Measurements from ENCODE around the gene RAC2. TPM values are rescaled to one million over a fixed set of nuclear protein-coding genes. Genes with fewer than 3 reads are reported as not detected.

Gene RAC2
- total RNA-seq, 1 donor from 2014 or later = 11.5 TPM

DNA sequence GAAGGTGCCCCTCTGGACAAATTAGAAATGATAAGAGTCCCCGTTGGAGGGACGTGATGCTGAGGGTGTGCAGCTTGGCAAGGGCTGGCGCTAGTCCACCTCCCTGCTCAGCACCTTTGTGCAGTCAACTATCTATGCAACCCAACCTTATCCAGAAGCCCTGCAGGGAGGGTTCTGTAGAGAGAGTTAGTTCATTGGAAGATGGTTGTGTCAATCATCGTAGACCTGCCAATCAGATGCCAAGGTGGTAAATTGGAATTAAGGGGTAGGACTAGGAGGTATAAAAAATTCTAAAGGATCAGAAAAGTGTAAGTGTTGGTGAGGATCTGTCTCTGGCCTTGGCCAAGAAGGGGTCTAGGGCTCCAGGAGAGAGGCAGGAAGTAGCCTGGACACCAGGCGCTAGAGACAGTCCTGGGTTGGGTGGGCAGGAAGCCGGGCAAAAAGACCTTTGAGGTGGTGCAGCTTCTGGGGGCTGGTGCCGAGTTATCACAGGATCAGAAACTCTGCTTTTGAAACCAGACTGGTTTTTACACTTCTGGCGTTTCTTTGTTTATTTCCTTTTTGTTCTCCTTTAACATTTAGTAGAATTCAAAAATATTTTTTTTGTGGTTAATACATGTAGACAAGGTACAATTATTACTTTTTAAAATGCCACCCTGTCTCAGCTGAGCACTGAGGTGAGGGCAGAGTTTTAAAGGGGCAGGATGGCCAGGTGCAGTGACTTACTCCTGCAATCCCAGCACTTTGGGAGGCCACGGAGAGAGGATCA, 57.7 kb downstream of the RAC2 start:
- H3K36me3 ChIP-seq = peaks cover 0 to 5% of the 10 kb centered on the region in 2 donors
- no peaks in the 10 kb centered on the region for H3K9me3 ChIP-seq
- H3K4me1 ChIP-seq = peaks cover 6 to 20% of the 10 kb centered on the region in 2 donors
- peak overlapping the region in 1 of 2 donors; percentile 42 for H3K4me3 ChIP-seq
- no peak for DNase-seq (ENCODE audit: low spot score in 2 of 2)
- intact Hi-C loops (cut with DNase I) = no loop called here
- no peak for TF ChIP-seq CTCF (IDR thresholded peaks at IDR 0.05)
- H3K27me3 ChIP-seq = no peaks in the 10 kb centered on the region
- peak overlapping the region; percentile 61 to 82 for H3K27ac ChIP-seq

DNA sequence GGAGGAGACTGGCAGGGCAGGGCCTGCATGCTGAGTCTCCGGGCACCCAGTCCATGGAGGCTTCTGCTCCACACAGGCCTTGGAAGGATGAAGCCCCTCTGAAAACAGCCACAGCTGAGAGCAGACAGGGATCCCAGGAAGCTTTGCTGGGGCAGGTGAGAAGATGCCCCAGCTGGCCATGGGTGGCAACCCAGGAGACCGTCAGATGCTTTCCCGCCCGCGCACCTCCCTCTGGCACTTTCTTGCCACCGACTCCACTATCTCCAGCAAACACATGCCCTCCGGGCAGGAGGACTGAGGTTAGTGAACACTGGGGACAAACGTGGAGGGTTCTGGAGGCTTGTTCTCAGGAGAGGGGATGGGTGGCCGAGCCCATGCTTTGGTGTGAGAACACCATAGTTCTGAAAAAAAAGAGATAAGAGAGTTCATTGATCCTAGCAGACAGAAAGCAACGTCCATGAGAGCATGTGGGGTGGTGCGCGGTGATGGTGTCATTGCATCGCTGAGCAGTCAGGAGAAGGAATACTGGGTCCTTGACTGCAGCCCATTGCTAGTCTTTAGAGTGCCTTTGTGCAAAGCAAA, 58.3 kb downstream of the RAC2 start:
- no peak overlapping the region for H3K4me3 ChIP-seq
- H3K27me3 ChIP-seq = no peaks in the 10 kb centered on the region
- H3K27ac ChIP-seq = no peak overlapping the region
- TF ChIP-seq CTCF (IDR thresholded peaks at IDR 0.05) = no peak
- peaks cover 0 to 5% of the 10 kb centered on the region in 2 donors for H3K36me3 ChIP-seq
- H3K9me3 ChIP-seq = no peaks in the 10 kb centered on the region
- intact Hi-C loops (cut with DNase I) = no loop called here
- DNase-seq (ENCODE audit: low spot score in 2 of 2) = no peak
- H3K4me1 ChIP-seq = peaks cover 6 to 20% of the 10 kb centered on the region in 2 donors

GRCh38 chr22:37184816-37185541, 59.1 kb downstream of the RAC2 start:
- Histone ChIP-seq H3K36me3 (peaks cover 0 to 5% of the 10 kb centered on the region in 2 donors), H3K9me3 (no peaks in the 10 kb centered on the region), H3K4me3 (no peak overlapping the region), H3K4me1 (peaks cover 6 to 20% of the 10 kb centered on the region in 2 donors), H3K27me3 (no peaks in the 10 kb centered on the region), H3K27ac (no peak overlapping the region)
- intact Hi-C loops (cut with DNase I) = no loop called here
- TF ChIP-seq CTCF (IDR thresholded peaks at IDR 0.05) = no peak
- no peak for DNase-seq (ENCODE audit: low spot score in 2 of 2)

GRCh38 chr22:37184380-37184755, 59.7 kb downstream of the RAC2 start:
- intact Hi-C loops (cut with DNase I) = no loop called here

More at GRCh38 chr22:37184380-37184755, 59.7 kb downstream of the RAC2 start:
- Histone ChIP-seq H3K27me3 (no peaks in the 10 kb centered on the region), H3K4me1 (peaks cover 6 to 20% of the 10 kb centered on the region in 2 donors), H3K4me3 (no peak overlapping the region), H3K27ac (no peak overlapping the region), H3K36me3 (peaks cover 0 to 5% of the 10 kb centered on the region in 2 donors), H3K9me3 (no peaks in the 10 kb centered on the region)
- no peak for TF ChIP-seq CTCF (IDR thresholded peaks at IDR 0.05)
- DNase-seq (ENCODE audit: low spot score in 2 of 2) = no peak
